Natural killer cell (primary cell): ENCODE results near the gene PKHD1. TPM values are rescaled to one million over a fixed set of nuclear protein-coding genes. Genes with fewer than 3 reads are reported as not detected.

Experiments
- ATAC-seq, 3 donors: fragments of 150-1000 bp in 2 of 3; fragments of 200-7000 bp in 1 of 3; cut with Tn5 transposase; 1 replicate in 1 of 3; 2 replicates in 2 of 3; pipeline ENCODE4 v1.10.0; 2021; ENCODE audit warnings: mild to moderate bottlenecking in 2 of 3, moderate library complexity in 2 of 3
- DNase-seq, 2 donors: peaks; one replicate each; pipeline versions ENCODE4 v3.0.0 to v3.0.0-alpha.2; 2013 to 2021; ENCODE audit warnings: mixed read lengths in 1 of 2
- H3K27ac ChIP-seq: one replicate; pipeline ENCODE4 v1.5.1; 2013; ENCODE audit warnings: mild to moderate bottlenecking, low read length
- H3K27me3 ChIP-seq: one replicate; pipeline ENCODE4 v1.6.1; 2013; ENCODE audit warnings: low read length; ENCODE audit not compliant: control insufficient read depth, insufficient read depth
- H3K36me3 ChIP-seq: one replicate; pipeline ENCODE4 v1.6.1; 2013; ENCODE audit warnings: low read length; ENCODE audit not compliant: control insufficient read depth, insufficient read depth
- H3K4me1 ChIP-seq: one replicate; pipeline ENCODE4 v1.6.1; 2013; ENCODE audit warnings: low read length; ENCODE audit not compliant: control insufficient read depth, insufficient read depth
- H3K4me3 ChIP-seq: one replicate; pipeline ENCODE4 v1.5.1; 2013; ENCODE audit warnings: low read length
- H3K9me3 ChIP-seq: one replicate; pipeline ENCODE4 v1.6.1; 2013; ENCODE audit warnings: low read length; ENCODE audit not compliant: control insufficient read depth, insufficient read depth
- H3K27ac Mint-ChIP-seq, 2 donors: one replicate each; pipeline ENCODE4 v1.8.0; 2022; ENCODE audit warnings: mild to moderate bottlenecking in 2 of 2, mixed read lengths in 2 of 2, moderate library complexity in 1 of 2
- H3K27me3 Mint-ChIP-seq, 2 donors: one replicate each; pipeline ENCODE4 v1.8.0; 2022; ENCODE audit warnings: low read depth in 2 of 2, mixed read lengths in 2 of 2
- H3K36me3 Mint-ChIP-seq: one replicate; pipeline ENCODE4 v1.8.0; 2022; ENCODE audit warnings: mixed read lengths
- H3K4me1 Mint-ChIP-seq, 2 donors: one replicate each; pipeline ENCODE4 v1.8.0; 2022; ENCODE audit warnings: mixed read lengths in 2 of 2
- H3K4me3 Mint-ChIP-seq: one replicate; pipeline ENCODE4 v1.8.0; 2022; ENCODE audit warnings: mild to moderate bottlenecking, moderate library complexity, mixed read lengths
- H3K9me3 Mint-ChIP-seq, 2 donors: one replicate each; pipeline ENCODE4 v1.8.0; 2022; ENCODE audit warnings: mixed read lengths in 2 of 2
- WGBS: methylation state at CpG from one replicate; pipeline ENCODE4 v1.1.7; 2013; ENCODE audit warnings: missing lambda C conversion rate; ENCODE audit not compliant: insufficient coverage; 5-methylcytosine and 5-hydroxymethylcytosine counted together
- intact Hi-C: fragments of 100-400 bp; cut with micrococcal nuclease; formaldehyde crosslinking; loops from one replicate; pipeline ENCODE4 v1.14.2; 2022
- total RNA-seq, 4 donors: library from RNA; stranded (reverse); fragments of 120-200 nt in 1 of 4; gene quantifications; one replicate each; pipeline versions ENCODE4 v1.2.3 to v1.2.4, GENCODE V29; 2013 to 2022
- TF ChIP-seq, protein P1 (sequence below): fragments of 200-600 bp; IDR thresholded peaks from one replicate; pipeline ENCODE4 v1.8.0; 2022; ENCODE audit warnings: antibody characterized with exemption

PKHD1 gene
- total RNA-seq, 3 donors from 2014 or later (not counting 1 experiment from before 2014, with no cell fraction given) = not detected

DNA sequence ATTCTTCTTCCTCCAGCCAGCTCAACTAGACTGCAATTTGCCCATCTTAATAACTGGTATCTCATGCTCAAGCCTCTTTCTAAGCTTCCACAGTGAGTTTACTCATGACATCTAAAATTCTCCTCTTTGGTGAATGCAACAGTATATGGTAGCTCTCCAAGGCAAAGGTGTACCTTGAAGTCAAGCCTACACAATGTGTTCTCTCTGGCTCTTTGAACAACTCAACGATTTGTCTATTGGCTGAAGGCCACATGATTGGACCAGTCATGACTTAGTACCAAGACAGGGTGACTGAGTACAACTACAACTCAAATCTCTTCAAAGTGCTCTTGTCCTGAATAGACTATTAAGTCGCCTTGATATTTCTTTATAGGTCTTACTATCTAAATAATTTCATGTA is 199.6 kb downstream of the PKHD1 start:
- no peaks in the 10 kb centered on the region for H3K36me3 ChIP-seq
- DNase-seq (no peak), ATAC-seq (no peak)
- no peaks in the 10 kb centered on the region for H3K27me3 ChIP-seq
- H3K4me3 ChIP-seq = no peak overlapping the region
- Mint-ChIP-seq H3K4me3 (no peak overlapping the region), H3K27me3 (peaks cover 0 to 4% of the 10 kb centered on the region in 2 donors), H3K9me3 (peaks cover 2% of the 10 kb centered on the region in 2 donors), H3K4me1 (no peaks in the 10 kb centered on the region), H3K36me3 (peaks cover 6% of the 10 kb centered on the region), H3K27ac (no peak overlapping the region)
- H3K9me3 ChIP-seq = no peaks in the 10 kb centered on the region
- WGBS = 50% methylated on average over 1 of the region's 2 CpGs
- intact Hi-C loops = no loop called here
- H3K27ac ChIP-seq = no peak overlapping the region
- TF ChIP-seq, protein P1, sequence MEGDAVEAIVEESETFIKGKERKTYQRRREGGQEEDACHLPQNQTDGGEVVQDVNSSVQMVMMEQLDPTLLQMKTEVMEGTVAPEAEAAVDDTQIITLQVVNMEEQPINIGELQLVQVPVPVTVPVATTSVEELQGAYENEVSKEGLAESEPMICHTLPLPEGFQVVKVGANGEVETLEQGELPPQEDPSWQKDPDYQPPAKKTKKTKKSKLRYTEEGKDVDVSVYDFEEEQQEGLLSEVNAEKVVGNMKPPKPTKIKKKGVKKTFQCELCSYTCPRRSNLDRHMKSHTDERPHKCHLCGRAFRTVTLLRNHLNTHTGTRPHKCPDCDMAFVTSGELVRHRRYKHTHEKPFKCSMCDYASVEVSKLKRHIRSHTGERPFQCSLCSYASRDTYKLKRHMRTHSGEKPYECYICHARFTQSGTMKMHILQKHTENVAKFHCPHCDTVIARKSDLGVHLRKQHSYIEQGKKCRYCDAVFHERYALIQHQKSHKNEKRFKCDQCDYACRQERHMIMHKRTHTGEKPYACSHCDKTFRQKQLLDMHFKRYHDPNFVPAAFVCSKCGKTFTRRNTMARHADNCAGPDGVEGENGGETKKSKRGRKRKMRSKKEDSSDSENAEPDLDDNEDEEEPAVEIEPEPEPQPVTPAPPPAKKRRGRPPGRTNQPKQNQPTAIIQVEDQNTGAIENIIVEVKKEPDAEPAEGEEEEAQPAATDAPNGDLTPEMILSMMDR = no peak
- H3K4me1 ChIP-seq = no peaks in the 10 kb centered on the region

GRCh38 chr6:51885957-51886356 is 201.5 kb downstream of the PKHD1 start:
- no peak overlapping the region for H3K27ac ChIP-seq
- H3K36me3 ChIP-seq = no peaks in the 10 kb centered on the region
- Mint-ChIP-seq H3K36me3 (peaks cover 6% of the 10 kb centered on the region), H3K4me1 (no peaks in the 10 kb centered on the region), H3K4me3 (no peak overlapping the region), H3K27ac (no peak overlapping the region), H3K9me3 (peaks cover 2% of the 10 kb centered on the region in 2 donors), H3K27me3 (peaks cover 0 to 4% of the 10 kb centered on the region in 2 donors)
- 90% methylated on average over 1 of the region's 2 CpGs for WGBS
- H3K9me3 ChIP-seq = no peaks in the 10 kb centered on the region
- no peaks in the 10 kb centered on the region for H3K27me3 ChIP-seq
- no peaks in the 10 kb centered on the region for H3K4me1 ChIP-seq
- intact Hi-C loops = no loop called here
- TF ChIP-seq, protein P1 = no peak
- H3K4me3 ChIP-seq = no peak overlapping the region
- DNase-seq = no peak
- no peak for ATAC-seq

DNA sequence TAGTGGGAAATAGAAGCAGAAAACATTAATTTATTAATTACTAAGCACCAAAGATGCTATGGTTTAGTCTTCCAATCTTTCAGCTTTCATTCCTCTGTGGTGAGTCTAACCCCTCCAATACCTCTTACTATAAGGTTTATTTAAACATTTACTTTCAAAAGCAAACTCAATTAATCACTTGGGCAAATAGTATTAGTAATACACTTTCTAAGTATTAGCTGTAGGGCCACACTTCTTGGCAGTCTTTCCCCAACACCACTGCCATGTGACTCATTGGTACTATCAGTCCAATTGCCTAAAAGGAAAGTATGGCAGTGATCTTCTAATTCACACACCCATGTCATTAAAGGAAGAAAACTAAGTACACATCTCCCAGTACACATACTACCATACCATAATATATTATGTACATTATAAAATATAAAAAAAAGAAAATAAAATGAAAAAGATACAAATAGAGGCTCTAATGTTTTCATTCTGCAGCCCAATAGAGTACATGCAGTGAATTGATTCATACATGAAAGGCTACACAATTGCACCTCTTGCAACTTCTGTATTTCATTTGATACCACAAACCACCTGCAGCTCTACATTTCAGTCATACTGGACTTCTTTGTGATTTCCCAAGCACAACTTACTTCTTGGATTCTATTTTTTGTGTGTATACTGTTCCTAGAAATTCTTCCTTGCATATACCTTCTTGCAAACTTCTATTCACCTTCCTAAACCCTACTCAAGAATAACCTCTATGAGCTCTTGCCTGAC is 218.6 kb downstream of the PKHD1 start:
- Mint-ChIP-seq H3K36me3 (no peaks in the 10 kb centered on the region), H3K4me3 (no peak overlapping the region), H3K9me3 (peaks cover 0 to 2% of the 10 kb centered on the region in 2 donors), H3K27me3 (peaks cover 5 to 7% of the 10 kb centered on the region in 2 donors), H3K4me1 (no peaks in the 10 kb centered on the region), H3K27ac (no peak overlapping the region)
- ATAC-seq (no peak), DNase-seq (no peak)
- H3K9me3 ChIP-seq = no peaks in the 10 kb centered on the region
- H3K27ac ChIP-seq = no peak overlapping the region
- intact Hi-C loops = no loop called here
- no peaks in the 10 kb centered on the region for H3K4me1 ChIP-seq
- H3K4me3 ChIP-seq = no peak overlapping the region
- TF ChIP-seq, protein P1 = no peak
- no peaks in the 10 kb centered on the region for H3K36me3 ChIP-seq
- peaks cover 3% of the 10 kb centered on the region for H3K27me3 ChIP-seq

- H3K27me3 Mint-ChIP-seq = peaks cover 5 to 7% of the 10 kb centered on the region in 2 donors
- H3K4me1 Mint-ChIP-seq = no peaks in the 10 kb centered on the region
- no peaks in the 10 kb centered on the region for H3K36me3 Mint-ChIP-seq
- no peaks in the 10 kb centered on the region for H3K36me3 ChIP-seq
- ATAC-seq = no peak
- no peak overlapping the region for H3K27ac ChIP-seq
- 21% methylated on average over 2 of the region's 2 CpGs for WGBS
- peaks cover 0 to 2% of the 10 kb centered on the region in 2 donors for H3K9me3 Mint-ChIP-seq
- intact Hi-C loops = no loop called here
- peaks cover 3% of the 10 kb centered on the region for H3K27me3 ChIP-seq
- no peaks in the 10 kb centered on the region for H3K9me3 ChIP-seq
- DNase-seq = no peak
- H3K27ac Mint-ChIP-seq = no peak overlapping the region
- TF ChIP-seq, protein P1 = no peak
- no peak overlapping the region for H3K4me3 Mint-ChIP-seq
- H3K4me3 ChIP-seq = no peak overlapping the region
- no peaks in the 10 kb centered on the region for H3K4me1 ChIP-seq
Measured at GRCh38 chr6:51866867-51867266, 220.5 kb downstream of the PKHD1 start.
